RWPE1 (cell line): Measurements from ENCODE around the gene FLNC.

ENCODE experiments used
- CTCF ChIA-PET: fragments of 350-600 bp; sonication (Branson Sonifier 250); formaldehyde crosslinking; extraction: SDS; loops from one replicate; lab custom pipeline; 2021; lab: Yijun Ruan, JAX
- POLR2A ChIA-PET: fragments of 400-600 bp; formaldehyde crosslinking; extraction: SDS; loops from one replicate; lab custom pipeline; 2020; ENCODE audit warnings: antibody characterized with exemption; ENCODE audit not compliant: low non-redundant PET; lab: Yijun Ruan, JAX
- DNase-seq: peaks from one replicate; pipeline ENCODE4 v3.0.0; 2012; ENCODE audit warnings: low spot score
- H3K27ac ChIP-seq: fragments of 450-650 bp; 2 replicates; pipeline ENCODE4 v1.5.1; 2017
- CTCF ChIP-seq: fragments of 450-650 bp; conservative IDR thresholded peaks from 2 replicates; pipeline ENCODE4 v1.5.1; 2017; ENCODE audit warnings: low read depth, mild to moderate bottlenecking

The FLNC gene

GRCh38 chr7:128793181-128793547 is 37.0 kb upstream of the FLNC start:
- ChIA-PET POLR2A (no interaction called here), CTCF (no interaction called here)
- no peak for DNase-seq
- no peak overlapping the region for H3K27ac ChIP-seq
- TF ChIP-seq CTCF = no peak

DNA sequence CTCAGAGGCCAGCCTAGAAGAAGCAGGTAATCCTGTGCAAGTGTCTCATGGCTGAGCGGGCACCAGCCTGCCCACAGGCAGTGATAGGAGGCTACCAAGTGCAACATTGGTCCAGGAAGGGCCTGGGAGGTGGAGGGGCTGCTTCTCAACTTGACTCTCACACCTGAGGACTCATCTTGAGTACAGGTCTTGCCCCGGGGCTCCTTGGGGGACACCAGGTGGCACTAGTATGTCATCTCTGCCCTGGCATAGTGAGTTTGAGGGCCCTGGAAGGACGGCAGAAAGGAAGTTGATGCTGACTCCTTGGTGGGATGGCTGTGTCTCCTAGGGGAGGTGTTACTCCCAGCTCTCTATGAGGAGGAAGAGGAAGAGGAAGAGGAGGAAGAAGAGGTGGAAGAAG is 36.2 kb upstream of the FLNC start:
- DNase-seq = no peak
- ChIA-PET POLR2A (no interaction called here), CTCF (interaction anchor here (0.6 kb wide), 1 partner anchor 365 kb away, joined by 5 read pairs; no protein-coding TSS in a partner anchor)
- no peak overlapping the region for H3K27ac ChIP-seq
- TF ChIP-seq CTCF = no peak

GRCh38 chr7:128794436-128794835 is 35.8 kb upstream of the FLNC start:
- POLR2A ChIA-PET = no interaction called here
- DNase-seq = no peak
- no peak for TF ChIP-seq CTCF
- no peak overlapping the region for H3K27ac ChIP-seq
- CTCF ChIA-PET = interaction anchor here (0.6 kb wide), 1 partner anchor 366 kb away, joined by 5 read pairs; no protein-coding TSS in a partner anchor

GRCh38 chr7:128795129-128795528 is 35.1 kb upstream of the FLNC start:
- H3K27ac ChIP-seq = no peak overlapping the region
- TF ChIP-seq CTCF = no peak
- POLR2A ChIA-PET = no interaction called here
- CTCF ChIA-PET = no interaction called here
- DNase-seq = no peak

DNA sequence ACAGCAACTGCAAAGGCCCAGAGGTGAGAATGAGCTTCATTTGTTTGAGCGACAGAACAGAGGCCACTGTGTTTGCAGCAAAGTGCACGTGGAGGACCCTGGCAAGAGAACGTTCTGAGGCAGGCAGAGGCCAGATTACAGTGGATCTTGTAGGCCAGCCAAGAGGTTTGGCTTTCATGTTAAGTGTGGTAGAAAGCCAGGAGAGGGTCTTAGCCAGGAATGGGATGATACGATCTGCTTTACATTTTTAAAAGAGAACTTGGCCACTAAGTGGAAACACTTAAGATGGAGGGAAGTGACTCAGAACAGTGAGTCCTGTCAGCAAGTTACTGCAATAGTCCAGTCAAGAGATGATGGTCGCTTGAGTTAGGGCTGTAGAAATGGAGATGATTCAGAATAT is 33.9 kb upstream of the FLNC start:
- ChIA-PET POLR2A (no interaction called here), CTCF (no interaction called here)
- DNase-seq = no peak
- TF ChIP-seq CTCF = no peak
- no peak overlapping the region for H3K27ac ChIP-seq

GRCh38 chr7:128799451-128799850 is 30.8 kb upstream of the FLNC start:
- no peak overlapping the region for H3K27ac ChIP-seq
- CTCF ChIA-PET = no interaction called here
- DNase-seq = no peak
- no peak for TF ChIP-seq CTCF
- POLR2A ChIA-PET = no interaction called here

DNA sequence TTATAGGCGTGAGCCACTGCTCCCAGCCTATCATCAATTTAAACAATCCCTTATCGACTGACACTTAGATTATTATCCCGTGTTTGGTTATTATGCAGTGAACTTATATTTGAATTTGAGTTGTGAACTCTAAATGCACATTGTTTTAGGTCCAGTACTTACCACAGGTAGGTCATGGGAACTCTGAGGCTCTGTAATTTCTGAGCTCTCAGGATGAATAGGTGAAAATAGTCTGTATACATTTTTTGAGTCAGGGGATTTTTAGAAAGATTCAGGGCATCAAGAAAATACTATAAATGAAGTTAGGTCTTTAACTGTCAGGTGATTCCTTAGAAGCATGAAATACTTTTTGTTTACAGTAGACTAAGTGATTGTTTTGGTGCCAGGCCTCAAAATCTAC is 29.6 kb upstream of the FLNC start:
- POLR2A ChIA-PET = no interaction called here

More for the DNA sequence above, 29.6 kb upstream of the FLNC start:
- CTCF ChIA-PET = no interaction called here
- no peak for DNase-seq
- TF ChIP-seq CTCF = no peak
- H3K27ac ChIP-seq = no peak overlapping the region
